SK-N-SH treated with all-trans-retinoic acid at 6 μM for 48 hours (cell line): ENCODE data around the gene LCE7A.

Experiments used
- ATAC-seq: fragments of 200-7000 bp; cut with Tn5 transposase; 3 replicates; pipeline ENCODE4 v1.9.1; 2020; ENCODE audit warnings: mild to moderate bottlenecking, moderate library complexity
- ARNTL ChIP-seq: fragments of 450-650 bp; formaldehyde crosslinking; IDR thresholded peaks from 2 replicates; pipeline ENCODE4 v1.5.0; 2020; ENCODE audit warnings: low read depth, mild to moderate bottlenecking, moderate library complexity, borderline replicate concordance
- BACH2 ChIP-seq: fragments of 250-450 bp; sonication (Bioruptor Pico); IDR thresholded peaks from 2 replicates; pipeline ENCODE4 v1.9.0; 2021; ENCODE audit warnings: mild to moderate bottlenecking, borderline replicate concordance
- CSDC2 ChIP-seq: fragments of 250-450 bp; sonication (Bioruptor Pico); IDR thresholded peaks from 2 replicates; pipeline ENCODE4 v1.5.0; 2020; ENCODE audit warnings: mild to moderate bottlenecking, moderate library complexity
- ESRRG ChIP-seq: fragments of 250-450 bp; sonication (Bioruptor Pico); IDR thresholded peaks from 2 replicates; pipeline ENCODE4 v1.6.1; 2021; ENCODE audit warnings: mild to moderate bottlenecking
- GLIS3 ChIP-seq: fragments of 250-450 bp; sonication (Bioruptor Pico); IDR thresholded peaks from 2 replicates; pipeline ENCODE4 v1.5.0; 2020; ENCODE audit warnings: mild to moderate bottlenecking, moderate library complexity
- OSR1 ChIP-seq: fragments of 250-450 bp; sonication (Bioruptor Pico); IDR thresholded peaks from 2 replicates; pipeline ENCODE4 v1.8.0; 2022; ENCODE audit warnings: moderate library complexity, mild to moderate bottlenecking, inconsistent platforms
- PPARA ChIP-seq: fragments of 250-450 bp; sonication (Bioruptor Pico); IDR thresholded peaks from 2 replicates; pipeline ENCODE4 v1.5.0; 2020; ENCODE audit warnings: mild to moderate bottlenecking, borderline replicate concordance
- RARB ChIP-seq: fragments of 250-450 bp; sonication (Bioruptor Pico); IDR thresholded peaks from 2 replicates; pipeline ENCODE4 v1.8.0; 2021; ENCODE audit warnings: mild to moderate bottlenecking, moderate library complexity
- SNAI2 ChIP-seq: fragments of 250-450 bp; sonication (Bioruptor Pico); IDR thresholded peaks from 2 replicates; pipeline ENCODE4 v1.5.0; 2020; ENCODE audit warnings: mild to moderate bottlenecking, moderate library complexity
- TCF4 ChIP-seq: fragments of 250-450 bp; sonication (Bioruptor Pico); IDR thresholded peaks from 2 replicates; pipeline ENCODE4 v1.8.0; 2021; ENCODE audit warnings: mild to moderate bottlenecking, moderate library complexity, borderline replicate concordance
- TOX ChIP-seq: fragments of 250-450 bp; sonication (Bioruptor Pico); IDR thresholded peaks from 2 replicates; pipeline ENCODE4 v1.8.0; 2021; ENCODE audit warnings: mild to moderate bottlenecking, moderate library complexity, borderline replicate concordance
- ZC3H10 ChIP-seq: fragments of 250-450 bp; sonication (Bioruptor Pico); IDR thresholded peaks from 2 replicates; pipeline ENCODE4 v1.5.1; 2021; ENCODE audit warnings: mild to moderate bottlenecking, moderate library complexity
- ZFP3 ChIP-seq: fragments of 250-450 bp; sonication (Bioruptor Pico); IDR thresholded peaks from 2 replicates; pipeline ENCODE4 v1.5.0; 2020; ENCODE audit warnings: mild to moderate bottlenecking, moderate library complexity
- ZFP30 ChIP-seq: fragments of 450-650 bp; formaldehyde crosslinking; IDR thresholded peaks from 2 replicates; pipeline ENCODE4 v1.5.0; 2022; ENCODE audit warnings: mild to moderate bottlenecking, moderate library complexity
- ZNF565 ChIP-seq: fragments of 450-650 bp; formaldehyde crosslinking; conservative IDR thresholded peaks from 2 replicates; pipeline ENCODE4 v1.5.0; 2020; ENCODE audit warnings: low read depth, mild to moderate bottlenecking, moderate library complexity
- ZNF70 ChIP-seq: fragments of 450-650 bp; formaldehyde crosslinking; IDR thresholded peaks from 2 replicates; pipeline ENCODE4 v1.5.0; 2020; ENCODE audit warnings: mild to moderate bottlenecking, moderate library complexity
- TF ChIP-seq, protein P1 (sequence below): fragments of 250-450 bp; sonication (Bioruptor Pico); IDR thresholded peaks from 2 replicates; pipeline ENCODE4 v1.8.0; 2020; ENCODE audit warnings: mild to moderate bottlenecking, moderate library complexity, borderline replicate concordance
- TF ChIP-seq, protein P2 (sequence below): fragments of 250-450 bp; sonication (Bioruptor Pico); IDR thresholded peaks from 2 replicates; pipeline ENCODE4 v1.5.0; 2020; ENCODE audit warnings: mild to moderate bottlenecking, moderate library complexity
- TF ChIP-seq, protein P3 (sequence below): fragments of 250-450 bp; sonication (Bioruptor Pico); IDR thresholded peaks from 2 replicates; pipeline ENCODE4 v1.5.1; 2021; ENCODE audit warnings: mild to moderate bottlenecking, moderate library complexity
- TF ChIP-seq, protein P4 (sequence below): fragments of 250-450 bp; sonication (Bioruptor Pico); IDR thresholded peaks from 2 replicates; pipeline ENCODE4 v1.8.0; 2021; ENCODE audit warnings: low read depth, mild to moderate bottlenecking, moderate library complexity, borderline replicate concordance
- TF ChIP-seq, protein P5 (sequence below): fragments of 250-450 bp; sonication (Bioruptor Pico); IDR thresholded peaks from 2 replicates; pipeline ENCODE4 v1.5.1; 2020; ENCODE audit warnings: low read depth, mild to moderate bottlenecking, moderate library complexity

LCE7A gene

DNA sequence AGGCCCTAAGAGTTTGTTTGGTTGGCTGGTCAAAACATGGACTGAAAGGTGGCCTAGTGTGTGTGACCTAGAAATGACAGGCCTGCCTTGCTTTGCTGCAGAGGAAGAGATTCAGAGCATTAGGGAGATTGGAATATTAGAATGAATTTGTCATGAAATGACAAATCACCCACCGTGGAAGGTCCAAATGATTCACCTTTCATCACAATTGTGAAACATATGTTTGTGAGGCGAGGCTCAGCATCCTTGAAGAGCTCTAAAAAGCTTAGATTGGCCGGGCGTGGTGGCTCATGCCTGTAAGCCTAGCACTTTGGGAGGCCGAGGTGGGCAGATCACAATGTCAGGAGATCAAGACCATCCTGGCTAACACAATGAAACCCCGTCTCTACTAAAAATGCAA lies 42.5 kb upstream of the LCE7A start:
- ATAC-seq, result no peak
- TF ChIP-seq, protein P1, sequence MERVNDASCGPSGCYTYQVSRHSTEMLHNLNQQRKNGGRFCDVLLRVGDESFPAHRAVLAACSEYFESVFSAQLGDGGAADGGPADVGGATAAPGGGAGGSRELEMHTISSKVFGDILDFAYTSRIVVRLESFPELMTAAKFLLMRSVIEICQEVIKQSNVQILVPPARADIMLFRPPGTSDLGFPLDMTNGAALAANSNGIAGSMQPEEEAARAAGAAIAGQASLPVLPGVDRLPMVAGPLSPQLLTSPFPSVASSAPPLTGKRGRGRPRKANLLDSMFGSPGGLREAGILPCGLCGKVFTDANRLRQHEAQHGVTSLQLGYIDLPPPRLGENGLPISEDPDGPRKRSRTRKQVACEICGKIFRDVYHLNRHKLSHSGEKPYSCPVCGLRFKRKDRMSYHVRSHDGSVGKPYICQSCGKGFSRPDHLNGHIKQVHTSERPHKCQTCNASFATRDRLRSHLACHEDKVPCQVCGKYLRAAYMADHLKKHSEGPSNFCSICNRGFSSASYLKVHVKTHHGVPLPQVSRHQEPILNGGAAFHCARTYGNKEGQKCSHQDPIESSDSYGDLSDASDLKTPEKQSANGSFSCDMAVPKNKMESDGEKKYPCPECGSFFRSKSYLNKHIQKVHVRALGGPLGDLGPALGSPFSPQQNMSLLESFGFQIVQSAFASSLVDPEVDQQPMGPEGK, result no peak
- TF ChIP-seq TCF4 (CRISPR knock-in tag), result no peak
- no peak for TF ChIP-seq ZFP30
- TF ChIP-seq, protein P2, sequence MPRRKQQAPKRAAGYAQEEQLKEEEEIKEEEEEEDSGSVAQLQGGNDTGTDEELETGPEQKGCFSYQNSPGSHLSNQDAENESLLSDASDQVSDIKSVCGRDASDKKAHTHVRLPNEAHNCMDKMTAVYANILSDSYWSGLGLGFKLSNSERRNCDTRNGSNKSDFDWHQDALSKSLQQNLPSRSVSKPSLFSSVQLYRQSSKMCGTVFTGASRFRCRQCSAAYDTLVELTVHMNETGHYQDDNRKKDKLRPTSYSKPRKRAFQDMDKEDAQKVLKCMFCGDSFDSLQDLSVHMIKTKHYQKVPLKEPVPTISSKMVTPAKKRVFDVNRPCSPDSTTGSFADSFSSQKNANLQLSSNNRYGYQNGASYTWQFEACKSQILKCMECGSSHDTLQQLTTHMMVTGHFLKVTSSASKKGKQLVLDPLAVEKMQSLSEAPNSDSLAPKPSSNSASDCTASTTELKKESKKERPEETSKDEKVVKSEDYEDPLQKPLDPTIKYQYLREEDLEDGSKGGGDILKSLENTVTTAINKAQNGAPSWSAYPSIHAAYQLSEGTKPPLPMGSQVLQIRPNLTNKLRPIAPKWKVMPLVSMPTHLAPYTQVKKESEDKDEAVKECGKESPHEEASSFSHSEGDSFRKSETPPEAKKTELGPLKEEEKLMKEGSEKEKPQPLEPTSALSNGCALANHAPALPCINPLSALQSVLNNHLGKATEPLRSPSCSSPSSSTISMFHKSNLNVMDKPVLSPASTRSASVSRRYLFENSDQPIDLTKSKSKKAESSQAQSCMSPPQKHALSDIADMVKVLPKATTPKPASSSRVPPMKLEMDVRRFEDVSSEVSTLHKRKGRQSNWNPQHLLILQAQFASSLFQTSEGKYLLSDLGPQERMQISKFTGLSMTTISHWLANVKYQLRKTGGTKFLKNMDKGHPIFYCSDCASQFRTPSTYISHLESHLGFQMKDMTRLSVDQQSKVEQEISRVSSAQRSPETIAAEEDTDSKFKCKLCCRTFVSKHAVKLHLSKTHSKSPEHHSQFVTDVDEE (CRISPR knock-in tag), result no peak
- TF ChIP-seq OSR1 (CRISPR knock-in tag), result no peak
- no peak for TF ChIP-seq ZNF565 (CRISPR knock-in tag)
- no peak for TF ChIP-seq TOX (CRISPR knock-in tag)
- no peak for TF ChIP-seq BACH2 (CRISPR knock-in tag)
- TF ChIP-seq PPARA (CRISPR knock-in tag), result no peak
- TF ChIP-seq, protein P3, sequence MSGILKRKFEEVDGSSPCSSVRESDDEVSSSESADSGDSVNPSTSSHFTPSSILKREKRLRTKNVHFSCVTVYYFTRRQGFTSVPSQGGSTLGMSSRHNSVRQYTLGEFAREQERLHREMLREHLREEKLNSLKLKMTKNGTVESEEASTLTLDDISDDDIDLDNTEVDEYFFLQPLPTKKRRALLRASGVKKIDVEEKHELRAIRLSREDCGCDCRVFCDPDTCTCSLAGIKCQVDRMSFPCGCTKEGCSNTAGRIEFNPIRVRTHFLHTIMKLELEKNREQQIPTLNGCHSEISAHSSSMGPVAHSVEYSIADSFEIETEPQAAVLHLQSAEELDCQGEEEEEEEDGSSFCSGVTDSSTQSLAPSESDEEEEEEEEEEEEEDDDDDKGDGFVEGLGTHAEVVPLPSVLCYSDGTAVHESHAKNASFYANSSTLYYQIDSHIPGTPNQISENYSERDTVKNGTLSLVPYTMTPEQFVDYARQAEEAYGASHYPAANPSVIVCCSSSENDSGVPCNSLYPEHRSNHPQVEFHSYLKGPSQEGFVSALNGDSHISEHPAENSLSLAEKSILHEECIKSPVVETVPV, result no peak
- TF ChIP-seq, protein P4, sequence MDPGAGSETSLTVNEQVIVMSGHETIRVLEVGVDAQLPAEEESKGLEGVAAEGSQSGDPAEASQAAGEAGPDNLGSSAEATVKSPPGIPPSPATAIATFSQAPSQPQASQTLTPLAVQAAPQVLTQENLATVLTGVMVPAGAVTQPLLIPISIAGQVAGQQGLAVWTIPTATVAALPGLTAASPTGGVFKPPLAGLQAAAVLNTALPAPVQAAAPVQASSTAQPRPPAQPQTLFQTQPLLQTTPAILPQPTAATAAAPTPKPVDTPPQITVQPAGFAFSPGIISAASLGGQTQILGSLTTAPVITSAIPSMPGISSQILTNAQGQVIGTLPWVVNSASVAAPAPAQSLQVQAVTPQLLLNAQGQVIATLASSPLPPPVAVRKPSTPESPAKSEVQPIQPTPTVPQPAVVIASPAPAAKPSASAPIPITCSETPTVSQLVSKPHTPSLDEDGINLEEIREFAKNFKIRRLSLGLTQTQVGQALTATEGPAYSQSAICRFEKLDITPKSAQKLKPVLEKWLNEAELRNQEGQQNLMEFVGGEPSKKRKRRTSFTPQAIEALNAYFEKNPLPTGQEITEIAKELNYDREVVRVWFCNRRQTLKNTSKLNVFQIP (CRISPR knock-in tag), result no peak
- TF ChIP-seq, protein P5, sequence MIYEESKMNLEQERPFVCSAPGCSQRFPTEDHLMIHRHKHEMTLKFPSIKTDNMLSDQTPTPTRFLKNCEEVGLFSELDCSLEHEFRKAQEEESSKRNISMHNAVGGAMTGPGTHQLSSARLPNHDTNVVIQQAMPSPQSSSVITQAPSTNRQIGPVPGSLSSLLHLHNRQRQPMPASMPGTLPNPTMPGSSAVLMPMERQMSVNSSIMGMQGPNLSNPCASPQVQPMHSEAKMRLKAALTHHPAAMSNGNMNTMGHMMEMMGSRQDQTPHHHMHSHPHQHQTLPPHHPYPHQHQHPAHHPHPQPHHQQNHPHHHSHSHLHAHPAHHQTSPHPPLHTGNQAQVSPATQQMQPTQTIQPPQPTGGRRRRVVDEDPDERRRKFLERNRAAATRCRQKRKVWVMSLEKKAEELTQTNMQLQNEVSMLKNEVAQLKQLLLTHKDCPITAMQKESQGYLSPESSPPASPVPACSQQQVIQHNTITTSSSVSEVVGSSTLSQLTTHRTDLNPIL (CRISPR knock-in tag), result no peak
- TF ChIP-seq ZC3H10 (CRISPR knock-in tag), result no peak
- TF ChIP-seq ESRRG, result no peak
- no peak for TF ChIP-seq ARNTL (CRISPR knock-in tag)
- TF ChIP-seq SNAI2, result no peak
- TF ChIP-seq ZNF70, result no peak
- no peak for TF ChIP-seq RARB
- TF ChIP-seq ZFP3, result no peak
- no peak for TF ChIP-seq CSDC2 (CRISPR knock-in tag)

DNA sequence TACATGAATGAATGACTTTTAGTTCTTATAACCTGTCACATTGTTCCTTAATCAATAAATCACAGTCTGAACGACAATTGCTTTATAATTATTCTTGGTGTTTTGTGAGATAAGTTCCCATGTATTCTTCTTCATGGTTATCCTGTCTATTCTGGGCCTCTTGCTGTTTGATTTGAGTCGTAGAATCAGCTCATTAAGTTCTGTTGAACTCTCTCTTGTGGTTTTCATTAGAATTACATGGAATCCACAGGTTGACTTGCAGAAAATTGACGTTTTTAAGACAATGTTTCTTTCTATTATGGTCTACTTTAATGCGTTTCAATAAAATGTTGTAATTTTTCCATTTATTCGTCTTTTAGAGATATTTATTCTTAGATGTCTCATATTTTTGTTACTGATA lies 36.5 kb upstream of the LCE7A start:
- no peak for TF ChIP-seq GLIS3 (CRISPR knock-in tag)
- TF ChIP-seq ZNF565 (CRISPR knock-in tag), result no peak
- TF ChIP-seq SNAI2, result no peak
- TF ChIP-seq RARB, result no peak
- TF ChIP-seq OSR1 (CRISPR knock-in tag), result no peak
- TF ChIP-seq, protein P3, result no peak
- no peak for TF ChIP-seq ZFP3
- no peak for TF ChIP-seq CSDC2 (CRISPR knock-in tag)
- no peak for TF ChIP-seq ZNF70
- no peak for TF ChIP-seq ESRRG
- TF ChIP-seq, protein P5 (CRISPR knock-in tag), result no peak
- TF ChIP-seq ARNTL (CRISPR knock-in tag), result no peak
- no peak for TF ChIP-seq ZC3H10 (CRISPR knock-in tag)
- TF ChIP-seq, protein P4 (CRISPR knock-in tag), result no peak
- TF ChIP-seq, protein P1, result no peak
- TF ChIP-seq, all 23 proteins: peak for 0

More for the DNA sequence above, 36.5 kb upstream of the LCE7A start:
- ATAC-seq, result no peak
